ENCODE measurements around the gene MAMSTR. TPM values are rescaled to one million over a fixed set of nuclear protein-coding genes. Genes with fewer than 3 reads are reported as not detected.
"Not testable (repeated sequence)": the region's sequence is repeated elsewhere in the genome, so short reads cannot be mapped to it uniquely, and the experiment has no call there.

Gene MAMSTR
- total and polyA plus RNA-seq, 2 of the 4 experiments (the other 2 are of a cell fraction): 0.18 to 1.9 TPM

DNA sequence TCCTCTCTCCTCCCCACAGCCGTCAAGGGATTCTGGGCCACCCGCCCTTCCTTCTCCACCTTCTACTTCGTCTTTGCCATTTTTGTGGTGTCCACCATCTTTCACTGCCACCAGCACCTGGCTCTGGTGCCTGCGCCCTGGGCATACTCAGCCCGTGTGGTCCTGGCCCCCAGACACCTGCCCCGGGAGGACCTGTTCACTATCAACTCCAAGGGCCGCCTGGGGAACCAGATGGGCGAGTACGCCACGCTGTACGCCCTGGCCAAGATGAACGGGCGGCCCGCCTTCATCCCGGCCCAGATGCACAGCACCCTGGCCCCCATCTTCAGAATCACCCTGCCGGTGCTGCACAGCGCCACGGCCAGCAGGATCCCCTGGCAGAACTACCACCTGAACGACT is 39.5 kb downstream of the MAMSTR start:
- H3K23ac ChIP-seq (ENCODE audit: low read depth, low read length); H3K14ac ChIP-seq (replicated peaks; ENCODE audit: low read depth, low read length); H2BK15ac ChIP-seq (ENCODE audit: low read depth, low read length); CTCF ChIA-PET; H2BK120ac ChIP-seq (ENCODE audit: low read depth, low read length); DNase-seq; H3K4me2 ChIP-seq (ENCODE audit: low read depth, low read length); H2BK20ac ChIP-seq (ENCODE audit: low read depth, low read length); H4K8ac ChIP-seq (ENCODE audit: low read depth in 2 of 2, low read length in 2 of 2); dilution Hi-C loops (cut with HindIII; ENCODE audit: low sequenced_read_pairs, unreplicated experiment); H4K20me1 ChIP-seq (ENCODE audit: insufficient read depth, low read length); BruUV-seq (replicated peaks); POLR2A ChIA-PET (ENCODE audit: unreplicated experiment); H2AK5ac ChIP-seq (ENCODE audit: low read depth, low read length); in situ Hi-C loops (cut with MboI; ENCODE audit: low sequenced_read_pairs); H3K4me3 ChIP-seq (ENCODE audit: insufficient read depth, low read depth, low read length); H3K18ac ChIP-seq (ENCODE audit: low read depth, low read length); H4K91ac ChIP-seq (ENCODE audit: insufficient read depth, low read depth, low read length); H3K56ac ChIP-seq (ENCODE audit: extremely low read depth, insufficient read depth, low read length); H4K5ac ChIP-seq (ENCODE audit: low read depth, low read length); H3K9me3 ChIP-seq (ENCODE audit: control insufficient read depth, insufficient read depth, low read length); H3K79me1 ChIP-seq (ENCODE audit: low read depth in 1 of 2, low read length in 2 of 2); H2AFZ ChIP-seq (replicated peaks; ENCODE audit: low read length, poor library complexity); H3K4me1 ChIP-seq (ENCODE audit: control insufficient read depth, insufficient read depth, low read length); intact Hi-C loops (cut with micrococcal nuclease); H3K4ac ChIP-seq (ENCODE audit: low read depth, low read length); H3K9me1 ChIP-seq (ENCODE audit: insufficient read depth, low read length); H3K9ac ChIP-seq (ENCODE audit: low read depth, low read length); H2AK9ac ChIP-seq (replicated peaks; ENCODE audit: low read depth, low read length, poor library complexity); H3K36me3 ChIP-seq (ENCODE audit: control insufficient read depth, insufficient read depth, low read length); H2BK5ac ChIP-seq (ENCODE audit: low read depth, low read length, poor library complexity, severe bottlenecking); H3K27ac ChIP-seq (ENCODE audit: insufficient read depth, low read length); ATAC-seq (ENCODE audit: low read depth): not testable (repeated sequence)
- WGBS, 2 experiments (ENCODE audit: extremely low coverage in 2 of 2, insufficient read length in 1 of 2): 82% methylated on average over 3 of the region's 19 CpGs; no CpG with 5 or more reads in 1 of the 2 experiments
- H3K27me3 ChIP-seq (ENCODE audit: control insufficient read depth, insufficient read depth, low read length): peaks cover 12% of the 10 kb centered on the region
